Esophagus muscularis mucosa (tissue), 3 donors: ENCODE data around the gene TM9SF2.

Experiments
- POLR2AphosphoS5 ChIP-seq, 2 donors: sonication (generic); formaldehyde crosslinking; IDR thresholded peaks; one replicate each; pipeline ENCODE4 v1.6.1; 2017; ENCODE audit warnings: antibody characterized with exemption in 2 of 2
- TF ChIP-seq, protein P1 (sequence below), 3 experiments: fragments of 200-600 bp in 2 of 3; fragments of 450-650 bp in 1 of 3; sonication (generic) in 2 of 3; IDR thresholded peaks; one replicate each; pipeline ENCODE4 v1.5.1; 2017 to 2019; ENCODE audit warnings: antibody characterized with exemption in 3 of 3, mild to moderate bottlenecking in 2 of 3, moderate library complexity in 1 of 3

DNA sequence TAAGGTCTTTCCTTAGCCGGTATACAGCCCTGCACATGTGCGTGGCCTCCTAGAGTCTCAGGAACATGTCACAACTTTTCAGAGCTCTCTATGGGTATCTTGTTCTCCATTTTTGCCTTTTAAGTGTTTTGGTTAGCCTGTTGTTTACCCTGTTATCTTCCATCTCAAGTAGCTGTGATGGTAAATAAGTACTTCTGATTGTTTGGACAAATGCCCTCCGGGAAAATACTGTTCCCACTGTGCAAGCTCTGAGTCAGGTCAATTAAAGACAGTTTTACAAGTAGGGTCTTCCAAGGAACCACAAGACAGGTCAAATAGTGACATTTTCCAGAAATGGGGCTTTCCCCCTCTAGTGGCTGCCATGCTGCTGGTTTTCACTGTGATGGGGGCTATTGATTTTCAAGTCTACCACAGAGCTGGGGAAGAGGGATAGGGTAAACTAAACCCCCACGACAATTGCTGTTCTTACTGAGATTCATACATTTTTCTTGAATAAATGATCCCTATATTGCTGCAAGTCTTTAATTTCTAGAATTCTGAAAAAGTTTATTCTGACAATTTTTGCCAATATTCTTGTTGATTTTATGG lies 109.5 kb downstream of the TM9SF2 start:
- TF ChIP-seq, protein P1, sequence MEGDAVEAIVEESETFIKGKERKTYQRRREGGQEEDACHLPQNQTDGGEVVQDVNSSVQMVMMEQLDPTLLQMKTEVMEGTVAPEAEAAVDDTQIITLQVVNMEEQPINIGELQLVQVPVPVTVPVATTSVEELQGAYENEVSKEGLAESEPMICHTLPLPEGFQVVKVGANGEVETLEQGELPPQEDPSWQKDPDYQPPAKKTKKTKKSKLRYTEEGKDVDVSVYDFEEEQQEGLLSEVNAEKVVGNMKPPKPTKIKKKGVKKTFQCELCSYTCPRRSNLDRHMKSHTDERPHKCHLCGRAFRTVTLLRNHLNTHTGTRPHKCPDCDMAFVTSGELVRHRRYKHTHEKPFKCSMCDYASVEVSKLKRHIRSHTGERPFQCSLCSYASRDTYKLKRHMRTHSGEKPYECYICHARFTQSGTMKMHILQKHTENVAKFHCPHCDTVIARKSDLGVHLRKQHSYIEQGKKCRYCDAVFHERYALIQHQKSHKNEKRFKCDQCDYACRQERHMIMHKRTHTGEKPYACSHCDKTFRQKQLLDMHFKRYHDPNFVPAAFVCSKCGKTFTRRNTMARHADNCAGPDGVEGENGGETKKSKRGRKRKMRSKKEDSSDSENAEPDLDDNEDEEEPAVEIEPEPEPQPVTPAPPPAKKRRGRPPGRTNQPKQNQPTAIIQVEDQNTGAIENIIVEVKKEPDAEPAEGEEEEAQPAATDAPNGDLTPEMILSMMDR (IDR thresholded peaks at IDR 0.05), result no peak
- TF ChIP-seq POLR2AphosphoS5 (IDR thresholded peaks at IDR 0.05), result no peak
